ENCODE data around the gene HGF. TPM values are rescaled to one million over a fixed set of nuclear protein-coding genes. Genes with fewer than 3 reads are reported as not detected.

HGF gene
- total and polyA plus RNA-seq, 10 of the 15 experiments (the other 5 are each of a cell fraction or from before 2014, with no cell fraction given), result 0.10 to 1.7 (median 0.99) TPM

- no peak for TF ChIP-seq MAX (IDR thresholded peaks at IDR 0.05; ENCODE audit: low read depth, low read length)
- TF ChIP-seq SUPT20H (IDR thresholded peaks at IDR 0.05; ENCODE audit: borderline replicate concordance, control insufficient read depth, low read depth, low read length), result no peak
- no peak for TF ChIP-seq SMC3 (IDR thresholded peaks at IDR 0.05; ENCODE audit: borderline replicate concordance, low read length)
- no peak for TF ChIP-seq ZNF592 (IDR thresholded peaks at IDR 0.05)
These were observed 18.4 kb upstream of the HGF start (continued) for GRCh38 chr7:81788246-81788645.

- no peak overlapping the region for H2AFZ ChIP-seq (ENCODE audit: control insufficient read depth, low read depth, low read length)
- no peaks in the 10 kb centered on the region for H3K4me1 ChIP-seq (ENCODE audit: control insufficient read depth, insufficient read depth, low read length)
- CTCF ChIA-PET, result no interaction called here
- peak; percentile 59 for ATAC-seq
- H3K4me3 ChIP-seq, result no peak overlapping the region
- DNase-seq (ENCODE audit: low read depth, low spot score), result no peak
- H3K9ac ChIP-seq (ENCODE audit: control insufficient read depth, insufficient read depth, low read length), result no peak overlapping the region
- intact Hi-C loops (cut with micrococcal nuclease; ENCODE audit: unreplicated experiment) (no loop called here), in situ Hi-C loops (cut with MboI) (no loop called here)
- SMC1A ChIA-PET (ENCODE audit: uncharacterized antibody, unreplicated experiment), result no interaction called here
- H4K20me1 ChIP-seq (ENCODE audit: control insufficient read depth, insufficient read depth), result no peaks in the 10 kb centered on the region
- no peaks in the 10 kb centered on the region for H3K36me3 ChIP-seq (ENCODE audit: control insufficient read depth in 2 of 2, insufficient read depth in 2 of 2, low read length in 1 of 2)
- FAIRE-seq, result peak; percentile 65
- H3K27me3 ChIP-seq (replicated peaks in 1 of 2; ENCODE audit: control insufficient read depth in 2 of 2, insufficient read depth in 2 of 2, low read length in 1 of 2), result no peaks in the 10 kb centered on the region
- RAD21 ChIA-PET (ENCODE audit: unreplicated experiment), result no interaction called here
- POLR2A ChIA-PET, result no interaction called here
- TF ChIP-seq JUNB (IDR thresholded peaks at IDR 0.05) (peak; percentile 8; the same call in 1 of the 2 replicates), TCF7 (IDR thresholded peaks at IDR 0.05; ENCODE audit: borderline replicate concordance) (no peak), CREB1 (IDR thresholded peaks at IDR 0.05; ENCODE audit: low read depth) (no peak)
- no peaks in the 10 kb centered on the region for H3K79me2 ChIP-seq (ENCODE audit: control insufficient read depth, insufficient read depth, low read length)
- no peak overlapping the region for H3K27ac ChIP-seq (ENCODE audit: control insufficient read depth, insufficient read depth)
- no peak overlapping the region for H3K4me2 ChIP-seq (ENCODE audit: control insufficient read depth, insufficient read depth)
- no TSS peak for BruUV-seq (replicated peaks)
- H3K9me3 ChIP-seq (replicated peaks; ENCODE audit: control insufficient read depth, insufficient read depth, low read length), result no peaks in the 10 kb centered on the region
These were observed 14.0 kb upstream of the HGF start for GRCh38 chr7:81783818-81784217.

All from GM12878 (cell line).